Muscle of leg (tissue), 11 donors: ENCODE measurements around the gene TLR7. TPM values are rescaled to one million over a fixed set of nuclear protein-coding genes. Genes with fewer than 3 reads are reported as not detected.

Experiments used
- DNase-seq: peaks from one replicate; pipeline ENCODE4 v3.0.0; 2013
- H3K27ac ChIP-seq: one replicate; pipeline ENCODE4 v1.5.1; 2013; ENCODE audit warnings: mild to moderate bottlenecking, low read length, control low read depth
- H3K27me3 ChIP-seq: one replicate; pipeline ENCODE4 v1.6.1; 2013; ENCODE audit warnings: low read length; ENCODE audit not compliant: control insufficient read depth, insufficient read depth
- H3K36me3 ChIP-seq: one replicate; pipeline ENCODE4 v1.6.1; 2013; ENCODE audit warnings: low read length; ENCODE audit not compliant: control insufficient read depth, insufficient read depth
- H3K4me1 ChIP-seq: one replicate; pipeline ENCODE4 v1.6.1; 2013; ENCODE audit warnings: low read length; ENCODE audit not compliant: control insufficient read depth, insufficient read depth
- H3K4me3 ChIP-seq: one replicate; pipeline ENCODE4 v1.5.1; 2013; ENCODE audit warnings: low read length, control low read depth
- H3K9me3 ChIP-seq: replicated peaks from 2 replicates; pipeline ENCODE4 v1.6.1; 2013; ENCODE audit warnings: low read depth, low read length; ENCODE audit not compliant: control insufficient read depth
- WGBS: methylation state at CpG from one replicate; pipeline ENCODE4 v1.1.5; 2013; ENCODE audit warnings: missing lambda C conversion rate; ENCODE audit not compliant: insufficient coverage; 5-methylcytosine and 5-hydroxymethylcytosine counted together
- polyA plus RNA-seq, 8 donors: library from polyadenylated mRNA; unstranded; fragments of 120-200 nt; gene quantifications; one replicate each; pipeline versions ENCODE4 v1.2.1 to v1.2.3, GENCODE V29; 2013; ENCODE audit warnings: inconsistent platforms in 1 of 8, low replicate concordance in 1 of 8; ENCODE audit not compliant: insufficient read length in 8 of 8, insufficient read depth in 1 of 8
- total RNA-seq: library from RNA; stranded (reverse); fragments of 120-200 nt; gene quantifications from one replicate; pipeline ENCODE4 v1.2.4, GENCODE V29; 2013

TLR7 gene
- total and polyA plus RNA-seq, 9 donors: 0.30 to 1.6 (median 0.82) TPM

DNA sequence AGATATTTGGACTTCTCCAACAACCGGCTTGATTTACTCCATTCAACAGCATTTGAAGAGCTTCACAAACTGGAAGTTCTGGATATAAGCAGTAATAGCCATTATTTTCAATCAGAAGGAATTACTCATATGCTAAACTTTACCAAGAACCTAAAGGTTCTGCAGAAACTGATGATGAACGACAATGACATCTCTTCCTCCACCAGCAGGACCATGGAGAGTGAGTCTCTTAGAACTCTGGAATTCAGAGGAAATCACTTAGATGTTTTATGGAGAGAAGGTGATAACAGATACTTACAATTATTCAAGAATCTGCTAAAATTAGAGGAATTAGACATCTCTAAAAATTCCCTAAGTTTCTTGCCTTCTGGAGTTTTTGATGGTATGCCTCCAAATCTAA is 20.3 kb downstream of the TLR7 start:
- DNase-seq: no peak
- Histone ChIP-seq H3K4me1 (no peaks in the 10 kb centered on the region), H3K4me3 (no peak overlapping the region), H3K9me3 (no peaks in the 10 kb centered on the region), H3K36me3 (no peaks in the 10 kb centered on the region), H3K27me3 (peaks cover 16% of the 10 kb centered on the region), H3K27ac (no peak overlapping the region)
- WGBS: no CpG with 5 or more reads among the region's 2 CpGs

DNA sequence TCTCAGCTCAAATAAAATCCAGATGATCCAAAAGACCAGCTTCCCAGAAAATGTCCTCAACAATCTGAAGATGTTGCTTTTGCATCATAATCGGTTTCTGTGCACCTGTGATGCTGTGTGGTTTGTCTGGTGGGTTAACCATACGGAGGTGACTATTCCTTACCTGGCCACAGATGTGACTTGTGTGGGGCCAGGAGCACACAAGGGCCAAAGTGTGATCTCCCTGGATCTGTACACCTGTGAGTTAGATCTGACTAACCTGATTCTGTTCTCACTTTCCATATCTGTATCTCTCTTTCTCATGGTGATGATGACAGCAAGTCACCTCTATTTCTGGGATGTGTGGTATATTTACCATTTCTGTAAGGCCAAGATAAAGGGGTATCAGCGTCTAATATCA is 20.9 kb downstream of the TLR7 start:
- Histone ChIP-seq H3K4me1 (no peaks in the 10 kb centered on the region), H3K36me3 (no peaks in the 10 kb centered on the region), H3K27ac (no peak overlapping the region), H3K4me3 (no peak overlapping the region), H3K27me3 (peaks cover 16% of the 10 kb centered on the region), H3K9me3 (no peaks in the 10 kb centered on the region)
- 88% methylated on average over 1 of the region's 3 CpGs for WGBS
- no peak for DNase-seq

DNA sequence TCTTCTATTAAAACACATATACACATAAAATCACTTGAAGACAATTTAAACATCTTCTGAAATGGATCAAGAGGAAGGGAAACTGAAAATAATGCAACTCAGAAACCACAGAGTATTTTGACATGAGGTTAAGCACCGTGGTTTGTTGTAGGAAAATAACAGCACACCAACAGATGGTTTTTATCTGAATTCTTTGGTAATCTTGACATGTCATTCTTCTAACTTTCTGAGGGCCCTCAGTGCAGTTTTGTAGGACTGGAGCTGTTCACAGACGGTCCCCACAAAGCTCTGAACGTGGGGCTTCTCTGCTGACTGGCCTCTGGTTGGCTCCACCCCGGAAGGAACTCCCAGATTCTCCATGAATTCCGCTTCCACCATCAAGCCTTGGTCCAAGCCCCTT is 23.6 kb downstream of the TLR7 start:
- H3K27ac ChIP-seq: no peak overlapping the region
- peak; percentile 16 for DNase-seq

DNA sequence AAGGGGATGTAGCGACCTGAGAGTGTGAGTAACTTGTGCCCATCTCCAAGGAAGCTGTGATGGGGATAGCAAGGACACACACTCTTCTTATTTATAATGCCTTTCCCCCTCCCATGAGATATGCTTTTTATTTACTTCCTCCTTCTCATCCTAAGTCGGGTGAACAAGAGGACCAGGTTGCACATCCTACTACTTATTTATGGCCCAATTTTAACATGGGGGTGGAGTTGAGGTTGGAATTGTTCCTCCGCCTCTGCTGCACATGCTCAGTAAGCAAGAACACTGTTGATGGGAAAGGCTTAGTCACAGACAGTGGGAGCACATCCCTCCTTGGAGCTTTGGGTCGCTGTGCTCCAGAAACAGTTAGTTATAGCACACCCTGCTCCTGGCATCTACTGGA is 24.3 kb downstream of the TLR7 start:
- WGBS: 83% methylated on average over 1 of the region's 4 CpGs
- DNase-seq: no peak
- Histone ChIP-seq H3K9me3 (no peaks in the 10 kb centered on the region), H3K27me3 (peaks cover 18% of the 10 kb centered on the region), H3K4me3 (no peak overlapping the region), H3K27ac (no peak overlapping the region), H3K4me1 (no peaks in the 10 kb centered on the region), H3K36me3 (no peaks in the 10 kb centered on the region)

More for the DNA sequence above, 23.6 kb downstream of the TLR7 start:
- Histone ChIP-seq H3K27me3 (peaks cover 18% of the 10 kb centered on the region), H3K4me3 (no peak overlapping the region), H3K4me1 (no peaks in the 10 kb centered on the region), H3K36me3 (no peaks in the 10 kb centered on the region), H3K9me3 (no peaks in the 10 kb centered on the region)
- WGBS: 53% methylated on average over 4 of the region's 5 CpGs

DNA sequence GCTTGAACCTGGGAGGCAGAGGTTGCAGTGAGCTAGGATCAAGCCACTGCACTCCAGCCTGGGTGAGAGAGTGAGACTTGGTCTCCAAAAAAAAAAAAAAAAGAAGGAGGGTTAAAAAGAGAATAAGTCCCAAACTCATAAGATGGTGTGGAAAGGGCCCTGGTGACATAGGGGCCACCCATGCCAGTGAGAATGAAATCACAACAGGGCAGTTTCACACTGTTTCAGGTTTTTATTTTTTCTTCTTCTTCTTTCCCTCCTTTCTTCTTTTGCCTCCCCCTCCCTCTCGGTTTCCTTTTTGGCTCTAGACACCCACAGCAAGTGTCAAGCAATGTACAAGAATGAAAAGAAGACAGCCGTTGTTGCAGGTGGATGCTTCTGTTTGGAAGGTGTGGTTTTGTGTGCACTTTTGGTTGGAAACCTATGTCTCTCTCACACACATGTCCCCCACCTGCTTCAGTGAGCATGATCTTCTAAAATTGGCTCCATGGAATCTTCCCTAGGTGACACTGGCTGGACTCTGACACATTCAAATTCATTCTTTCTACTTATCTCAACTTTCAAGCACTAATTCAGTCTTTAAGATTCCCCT is 25.1 kb downstream of the TLR7 start:
- no peak for DNase-seq
- no CpG with 5 or more reads among the region's 2 CpGs for WGBS
- Histone ChIP-seq H3K27me3 (peaks cover 20% of the 10 kb centered on the region), H3K27ac (no peak overlapping the region), H3K36me3 (no peaks in the 10 kb centered on the region), H3K9me3 (no peaks in the 10 kb centered on the region), H3K4me3 (no peak overlapping the region), H3K4me1 (no peaks in the 10 kb centered on the region)

DNA sequence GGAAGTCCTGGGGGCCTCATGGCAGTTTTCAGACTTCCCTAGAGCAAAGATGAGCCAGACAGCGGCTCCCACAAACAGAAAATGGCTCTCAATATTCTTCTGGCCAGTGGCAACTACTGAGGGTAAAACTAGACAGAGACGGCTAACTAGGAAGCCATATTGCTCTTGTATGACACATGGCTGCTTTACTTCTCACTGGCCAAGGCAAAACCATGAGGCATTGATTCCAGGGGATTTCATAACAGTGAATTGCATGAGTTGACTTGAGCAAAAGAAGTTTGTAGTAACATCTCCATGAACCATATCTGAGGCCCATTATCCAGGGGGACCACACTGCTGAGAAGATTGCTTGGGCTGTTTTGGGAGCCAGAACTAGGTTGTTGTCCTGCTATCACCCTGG is 25.8 kb downstream of the TLR7 start:
- 35% methylated on average over 2 of the region's 2 CpGs for WGBS
- Histone ChIP-seq H3K27me3 (peaks cover 20% of the 10 kb centered on the region), H3K36me3 (no peaks in the 10 kb centered on the region), H3K9me3 (no peaks in the 10 kb centered on the region), H3K4me3 (no peak overlapping the region), H3K4me1 (no peaks in the 10 kb centered on the region), H3K27ac (no peak overlapping the region)
- no peak for DNase-seq

DNA sequence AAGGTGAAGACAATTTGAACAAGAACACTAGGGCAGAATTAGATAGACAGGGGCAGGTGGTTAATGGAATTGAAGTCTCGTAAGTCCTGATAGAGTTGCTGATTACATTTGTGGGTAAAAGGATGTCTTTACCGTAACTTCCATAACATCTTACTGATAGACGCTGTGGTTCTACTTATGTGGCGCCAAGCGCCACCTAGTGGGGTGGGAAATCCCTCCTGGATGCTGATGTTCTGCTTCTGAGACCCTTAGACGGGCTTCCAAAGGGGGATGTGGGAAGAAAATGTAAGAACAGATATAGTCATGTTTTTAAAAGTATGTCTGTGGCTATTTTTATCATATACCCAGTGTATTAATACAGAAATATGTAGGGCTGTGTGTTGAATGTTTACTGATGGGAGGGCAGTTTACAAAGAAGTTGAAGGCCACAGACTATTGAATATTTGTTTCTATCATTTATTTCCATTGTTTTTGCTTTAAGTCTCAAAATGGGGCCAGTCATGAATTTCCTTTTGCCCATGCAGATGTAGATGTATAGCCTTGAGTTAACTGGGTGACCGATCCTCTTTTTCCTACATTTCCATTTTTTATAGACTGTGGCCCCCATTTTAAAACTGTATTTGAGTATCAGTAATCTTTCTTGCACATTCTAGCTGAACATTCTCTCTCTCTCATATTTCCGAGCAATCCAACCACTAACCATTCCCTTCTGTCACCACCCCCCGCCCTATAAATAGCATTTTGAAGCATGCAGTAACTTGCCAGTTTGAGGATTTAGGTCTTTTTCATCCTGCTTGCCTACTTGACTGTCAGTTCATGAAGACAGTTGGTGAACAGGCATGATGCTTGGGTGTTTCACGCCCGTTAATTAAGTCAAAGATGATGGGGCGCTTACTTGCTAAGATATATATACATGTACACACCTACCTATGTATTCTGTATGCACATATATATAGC is 27.5 kb downstream of the TLR7 start:
- Histone ChIP-seq H3K27ac (no peak overlapping the region), H3K9me3 (no peaks in the 10 kb centered on the region), H3K36me3 (no peaks in the 10 kb centered on the region), H3K4me1 (no peaks in the 10 kb centered on the region), H3K4me3 (no peak overlapping the region), H3K27me3 (peaks cover 23% of the 10 kb centered on the region)
- no peak for DNase-seq
- WGBS: 40% methylated on average over 1 of the region's 12 CpGs

DNA sequence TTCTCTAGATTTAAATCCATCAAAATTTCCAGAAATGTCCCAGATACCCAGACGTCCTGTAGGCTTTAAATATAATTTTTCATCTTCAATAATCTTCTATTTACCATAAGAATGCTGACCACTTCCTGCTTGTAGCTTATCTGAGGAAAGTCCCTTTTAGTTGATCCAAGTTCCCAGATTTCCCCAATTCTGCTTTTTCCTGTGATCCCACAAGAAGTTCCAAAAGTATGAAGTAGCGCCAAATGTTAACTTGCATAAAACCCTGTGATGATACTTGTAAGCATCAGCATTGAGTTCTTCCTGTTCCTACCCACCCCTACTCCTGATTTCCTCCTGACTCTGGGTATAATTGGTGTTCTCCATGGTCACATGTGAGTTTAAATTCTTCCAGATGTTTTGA is 29.0 kb downstream of the TLR7 start:
- no peak for DNase-seq
- no peaks in the 10 kb centered on the region for H3K9me3 ChIP-seq
- 100% methylated on average over 1 of the region's 2 CpGs for WGBS

DNA sequence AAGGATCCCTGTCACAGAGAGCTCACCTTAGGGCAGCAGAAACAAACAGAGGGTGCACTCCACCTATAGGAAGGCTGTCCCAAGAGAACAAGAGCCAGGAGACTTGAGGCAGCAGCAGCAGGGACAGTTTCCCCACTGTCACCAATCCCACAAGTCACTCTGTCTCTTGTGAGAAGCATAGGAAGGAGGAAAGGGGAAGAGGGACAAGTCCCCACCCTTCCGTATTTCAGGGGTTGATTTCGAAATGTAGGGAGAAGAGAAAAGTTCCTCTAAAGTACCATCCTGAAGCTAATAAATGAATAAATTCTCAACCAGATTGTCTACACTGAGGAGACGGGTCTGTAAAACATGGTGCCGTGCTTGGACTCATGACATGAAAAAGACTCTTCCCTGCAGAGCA is 30.1 kb downstream of the TLR7 start:
- 91% methylated on average over 2 of the region's 4 CpGs for WGBS
- DNase-seq: no peak
- H3K36me3 ChIP-seq: no peaks in the 10 kb centered on the region
- no peaks in the 10 kb centered on the region for H3K4me1 ChIP-seq
- no peaks in the 10 kb centered on the region for H3K9me3 ChIP-seq
- peaks cover 22% of the 10 kb centered on the region for H3K27me3 ChIP-seq
- no peak overlapping the region for H3K4me3 ChIP-seq
- no peak overlapping the region for H3K27ac ChIP-seq

More for the DNA sequence above, 29.0 kb downstream of the TLR7 start:
- H3K27me3 ChIP-seq: peaks cover 21% of the 10 kb centered on the region
- no peak overlapping the region for H3K4me3 ChIP-seq
- no peaks in the 10 kb centered on the region for H3K36me3 ChIP-seq
- no peak overlapping the region for H3K27ac ChIP-seq
- H3K4me1 ChIP-seq: no peaks in the 10 kb centered on the region

DNA sequence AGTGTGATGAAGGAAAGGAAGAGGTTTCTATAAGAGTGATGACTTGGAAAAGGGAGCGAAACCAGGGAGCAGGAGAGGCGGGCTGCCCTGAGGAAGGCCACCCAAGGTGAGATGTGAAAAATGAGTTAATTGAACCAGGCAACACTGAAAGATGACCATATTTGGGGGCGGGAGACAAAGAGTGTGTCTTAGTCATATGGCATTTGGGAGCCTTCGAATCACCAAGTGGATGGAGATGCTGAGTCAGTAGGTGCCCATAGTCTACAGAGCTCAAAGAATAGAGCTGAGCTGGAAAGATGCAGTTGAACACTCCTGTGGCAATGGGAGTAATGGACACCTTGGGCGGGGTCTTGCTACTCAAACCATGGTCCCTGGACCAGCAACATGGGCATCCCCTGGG is 31.2 kb downstream of the TLR7 start:
- Histone ChIP-seq H3K4me1 (no peaks in the 10 kb centered on the region), H3K27ac (no peak overlapping the region), H3K9me3 (no peaks in the 10 kb centered on the region), H3K36me3 (no peaks in the 10 kb centered on the region), H3K27me3 (peaks cover 25% of the 10 kb centered on the region), H3K4me3 (no peak overlapping the region)
- DNase-seq: no peak
- WGBS: 87% methylated on average over 5 of the region's 5 CpGs
